H54 (cell line): ENCODE data around the gene NOSTRIN.
"Not testable (repeated sequence)": the region's sequence is repeated elsewhere in the genome, so short reads cannot be mapped to it uniquely, and the experiment has no call there.

Experiments
- DNase-seq: peaks from one replicate; pipeline ENCODE4 v3.0.0; 2011; ENCODE audit warnings: low spot score, mixed read lengths; ENCODE audit not compliant: insufficient read length
- FAIRE-seq: peaks from 3 replicates; lab custom pipeline; 2011; peaks lifted over from hg19 to GRCh38; lab: Jason Lieb, UNC
- POLR2A ChIP-seq: IDR thresholded peaks from 2 replicates; pipeline ENCODE4 v1.6.1; 2011; ENCODE audit warnings: low read depth, mild to moderate bottlenecking, low read length

The NOSTRIN gene

DNA sequence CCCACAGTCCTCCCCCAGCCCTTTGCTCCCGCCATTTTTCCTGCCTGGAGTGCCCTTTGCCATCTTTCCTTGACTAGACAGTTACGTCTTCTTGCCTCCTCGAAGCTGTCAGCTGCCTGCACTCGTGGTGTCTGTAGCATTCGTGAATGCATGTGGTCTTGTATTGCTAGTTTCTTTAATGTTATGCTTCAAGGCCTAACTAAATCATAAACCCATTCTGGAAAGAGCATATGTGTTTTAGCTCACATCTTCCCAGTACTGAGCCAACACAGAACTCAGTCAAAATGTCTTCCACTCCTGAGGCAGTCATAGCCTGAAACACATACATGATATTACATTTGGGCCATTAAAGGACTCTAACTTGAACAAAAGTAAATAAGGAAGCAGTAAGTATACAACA is 52.2 kb downstream of the NOSTRIN start:
- DNase-seq (no peak), FAIRE-seq (no peak)
- TF ChIP-seq POLR2A, result no peak

GRCh38 chr2:168855601-168856000 is 53.2 kb downstream of the NOSTRIN start:
- DNase-seq, result no peak
- FAIRE-seq, result no peak
- TF ChIP-seq POLR2A, result no peak

GRCh38 chr2:168858146-168858545 is 55.7 kb downstream of the NOSTRIN start:
- FAIRE-seq, result no peak
- no peak for TF ChIP-seq POLR2A
- no peak for DNase-seq

DNA sequence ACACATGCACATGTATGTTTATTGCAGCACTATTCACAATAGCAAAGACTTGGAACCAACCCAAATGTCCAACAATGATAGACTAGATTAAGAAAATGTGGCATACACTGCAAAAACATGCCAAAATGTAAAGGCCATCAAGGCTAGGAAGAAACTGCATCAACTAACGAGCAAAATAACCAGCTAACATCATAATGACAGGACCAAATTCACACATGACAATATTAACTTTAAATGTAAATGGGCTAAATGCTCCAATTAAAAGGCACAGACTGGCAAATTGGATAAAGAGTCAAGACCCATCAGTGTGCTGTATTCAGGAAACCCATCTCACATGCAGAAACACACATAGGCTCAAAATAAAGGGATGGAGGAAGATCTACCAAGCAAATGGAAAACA is 64.7 kb downstream of the NOSTRIN start:
- FAIRE-seq, DNase-seq: not testable (repeated sequence)

- not testable (repeated sequence) for FAIRE-seq, DNase-seq
Observed at GRCh38 chr2:168870369-168870768, 67.9 kb downstream of the NOSTRIN start.

DNA sequence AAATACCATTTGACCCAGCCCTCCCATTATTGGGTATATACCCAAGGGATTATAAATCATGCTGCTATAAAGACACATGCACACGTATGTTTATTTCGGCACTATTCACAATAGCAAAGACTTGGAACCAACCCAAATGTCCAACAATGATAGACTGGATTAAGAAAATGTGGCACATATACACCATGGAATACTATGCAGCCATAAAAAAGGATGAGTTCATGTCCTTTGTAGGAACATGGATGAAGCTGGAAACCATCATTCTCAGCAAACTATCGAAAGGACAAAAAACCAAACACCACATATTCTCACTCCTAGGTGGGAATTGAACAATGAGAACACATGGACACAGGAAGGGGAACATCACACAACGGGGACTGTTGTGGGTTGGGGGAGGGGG is 68.4 kb downstream of the NOSTRIN start:
- not testable (repeated sequence) for FAIRE-seq, DNase-seq

DNA sequence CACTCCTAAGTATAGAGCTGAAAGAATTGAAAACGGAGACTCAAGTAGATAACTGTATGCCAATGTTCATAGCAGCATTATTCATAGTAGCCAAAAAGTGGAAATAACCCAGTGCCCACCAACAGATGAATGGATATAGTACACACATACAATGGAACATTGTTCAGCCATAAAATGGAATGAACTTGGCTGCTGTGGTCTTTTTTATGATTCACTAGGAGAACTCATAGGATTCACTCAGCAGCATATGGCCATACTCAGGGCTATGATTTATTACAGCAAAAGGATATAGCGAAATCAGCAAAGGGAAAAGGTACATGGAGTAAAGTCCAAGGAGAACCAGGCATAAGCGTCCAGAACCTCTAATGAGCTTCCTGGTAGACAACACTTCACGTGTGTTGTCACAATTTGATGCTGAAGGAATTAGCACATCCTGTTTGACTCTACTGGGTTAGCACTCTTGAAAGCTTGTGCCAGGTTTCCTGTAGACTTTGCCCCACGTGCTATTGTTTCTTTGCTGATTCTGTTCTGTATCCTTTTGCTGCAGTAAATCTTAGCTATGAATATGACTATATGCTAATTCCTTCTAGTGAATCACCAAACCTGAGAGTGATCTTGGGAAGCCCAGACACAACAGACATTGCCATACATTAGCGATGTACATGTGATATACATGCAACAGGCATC is 72.1 kb downstream of the NOSTRIN start:
- no peak for TF ChIP-seq POLR2A
- peak; percentile 41 for FAIRE-seq

DNA sequence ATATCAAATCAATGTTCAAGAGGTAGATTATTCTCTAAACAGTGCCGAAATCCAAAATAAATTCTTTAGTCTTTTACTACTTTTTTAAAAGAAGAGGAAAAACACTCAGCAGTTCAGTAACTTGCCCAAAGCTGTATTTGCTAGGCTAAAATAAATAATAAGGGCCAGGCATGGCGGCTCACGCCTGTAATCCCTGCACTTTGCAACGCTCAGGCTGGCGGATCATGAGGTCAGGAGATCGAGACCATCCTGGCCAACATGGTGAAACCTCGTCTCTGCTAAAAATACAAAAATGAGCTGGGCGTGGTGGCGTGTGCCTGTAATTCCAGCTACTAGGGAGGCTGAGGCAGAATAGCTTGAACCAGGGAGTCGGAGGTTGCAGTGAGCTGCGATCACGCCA is 79.7 kb downstream of the NOSTRIN start:
- not testable (repeated sequence) for FAIRE-seq

More for the DNA sequence above, 72.1 kb downstream of the NOSTRIN start:
- no peak for DNase-seq

GRCh38 chr2:168884975-168885374 is 82.5 kb downstream of the NOSTRIN start:
- DNase-seq (peak; percentile 17), FAIRE-seq (peak; percentile 95)

More for the DNA sequence above, 79.7 kb downstream of the NOSTRIN start:
- not testable (repeated sequence) for DNase-seq

GRCh38 chr2:168889635-168890005 is 87.2 kb downstream of the NOSTRIN start:
- FAIRE-seq, result no peak
- no peak for TF ChIP-seq POLR2A
- DNase-seq, result no peak

More at GRCh38 chr2:168884975-168885374, 82.5 kb downstream of the NOSTRIN start:
- TF ChIP-seq POLR2A, result no peak

DNA sequence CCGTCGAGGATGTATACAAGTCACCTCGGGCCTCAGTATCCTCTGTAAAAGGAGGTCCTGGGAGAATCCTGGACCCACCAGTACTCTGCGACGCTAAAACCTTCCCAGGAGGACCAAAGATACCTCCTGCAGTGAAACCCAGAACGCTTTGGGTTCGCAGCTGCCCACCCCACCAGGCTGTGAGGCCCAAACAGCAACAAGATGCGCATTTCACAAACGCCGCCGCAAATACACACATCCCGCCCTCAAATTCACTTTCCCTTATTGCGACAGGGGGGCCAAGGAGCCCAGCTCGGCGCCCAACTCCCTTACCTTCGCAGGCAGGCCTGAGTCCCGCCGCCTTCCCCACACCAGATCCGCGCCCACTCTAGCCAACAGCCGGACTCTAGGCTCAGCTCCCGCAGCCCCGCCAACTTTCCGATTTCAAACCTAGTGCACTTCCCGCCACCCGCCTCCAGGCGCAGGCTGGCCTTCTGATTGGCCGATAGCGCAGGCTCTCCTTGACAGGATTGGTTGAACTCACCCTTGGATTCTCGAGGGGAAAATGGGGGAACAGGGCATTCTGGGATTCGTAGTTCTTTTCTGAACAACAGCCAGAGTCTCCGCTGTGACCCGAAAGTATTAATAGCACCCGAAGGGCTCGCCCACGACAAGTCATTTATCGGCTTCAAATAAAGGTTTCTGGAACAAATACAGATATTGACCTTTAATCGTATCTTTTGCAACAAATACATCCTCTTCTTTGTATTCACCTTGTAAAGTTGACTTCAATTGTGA is 87.8 kb downstream of the NOSTRIN start, which contains the start of gene SPC25:
Gene SPC25, minus strand, starts transcription at position 425 of the 777 bp plus-strand sequence. CDS start 911 bp downstream, outside the sequence.
- FAIRE-seq (peak; percentile 97), DNase-seq (peak; percentile 77)
- peak; percentile 69 for TF ChIP-seq POLR2A

GRCh38 chr2:168892327-168892726 is 89.9 kb downstream of the NOSTRIN start:
- DNase-seq, result no peak
- TF ChIP-seq POLR2A, result no peak
- FAIRE-seq, result no peak

- TF ChIP-seq POLR2A, result no peak
- FAIRE-seq (no peak), DNase-seq (no peak)
Observed at GRCh38 chr2:168894101-168894500, 91.7 kb downstream of the NOSTRIN start.

DNA sequence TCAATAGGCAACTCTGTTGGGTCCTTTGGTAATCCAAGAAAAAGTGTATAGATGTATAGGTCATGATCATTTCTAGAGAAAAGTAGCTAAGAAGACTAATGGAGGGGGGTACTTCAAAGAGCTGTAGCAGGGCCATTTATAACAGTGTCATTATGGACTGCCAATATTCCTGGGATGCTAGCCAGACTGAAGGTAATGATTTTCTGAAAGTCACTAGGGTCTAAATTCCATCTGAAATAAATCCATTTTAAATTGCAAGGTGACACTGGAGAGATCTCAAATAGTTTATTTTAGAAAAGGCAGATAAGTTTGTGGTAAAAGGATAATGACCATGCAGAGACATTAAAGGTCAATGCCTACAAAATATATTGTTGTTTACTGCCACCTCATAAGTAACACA is 92.3 kb downstream of the NOSTRIN start:
- TF ChIP-seq POLR2A, result no peak
- FAIRE-seq, result no peak
- DNase-seq, result no peak

DNA sequence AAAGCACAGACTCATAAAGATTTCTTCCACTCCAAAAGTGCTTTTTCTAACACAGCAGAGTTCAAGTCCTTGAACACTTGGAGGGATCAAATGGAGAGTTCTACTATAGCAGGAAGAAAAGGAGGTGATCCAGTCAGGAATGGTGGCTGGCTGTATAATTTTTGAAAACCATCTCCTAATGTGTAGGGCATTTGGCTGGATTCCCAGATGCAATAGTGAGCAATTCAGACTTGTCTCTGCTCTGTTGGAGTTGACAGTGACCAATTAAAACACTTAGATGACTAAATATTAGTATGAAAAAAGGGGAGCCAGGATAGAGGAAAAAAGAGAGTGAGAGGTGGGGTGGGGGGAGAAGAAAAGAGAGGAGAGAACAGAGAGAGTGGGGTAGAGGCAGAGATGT is 93.3 kb downstream of the NOSTRIN start:
- DNase-seq, result no peak
- peak; percentile 30 for FAIRE-seq
- no peak for TF ChIP-seq POLR2A
